ENCODE data around the gene FBXW10B.
"Not testable (repeated sequence)": the region's sequence is repeated elsewhere in the genome, so short reads cannot be mapped to it uniquely, and the experiment has no call there.

GRCh38 chr17:15623661-15624209 is 4.2 kb upstream of the FBXW10B start:
- TF ChIP-seq ELF4, FOXA1, SUZ12 (IDR thresholded peaks at IDR 0.05): not testable (repeated sequence)
